Prostate gland (tissue), 2 donors: ENCODE measurements around the gene ADRA2A.

ENCODE experiments used
- POLR2AphosphoS5 ChIP-seq: sonication (generic); formaldehyde crosslinking; IDR thresholded peaks from one replicate; pipeline ENCODE4 v1.6.1; 2017; ENCODE audit warnings: antibody characterized with exemption
- TF ChIP-seq, protein P1 (sequence below), 4 experiments: fragments of 200-600 bp in 2 of 4; fragments of 450-650 bp in 2 of 4; sonication (generic) in 2 of 4; IDR thresholded peaks; 1 replicate in 3 of 4; 2 replicates in 1 of 4; pipeline ENCODE4 v1.5.1; 2016 to 2019; ENCODE audit warnings: antibody characterized with exemption in 4 of 4, mild to moderate bottlenecking in 2 of 4, moderate library complexity in 2 of 4

GRCh38 chr10:111091833-111092232 lies 15.0 kb downstream of the ADRA2A start:
- TF ChIP-seq, protein P1, sequence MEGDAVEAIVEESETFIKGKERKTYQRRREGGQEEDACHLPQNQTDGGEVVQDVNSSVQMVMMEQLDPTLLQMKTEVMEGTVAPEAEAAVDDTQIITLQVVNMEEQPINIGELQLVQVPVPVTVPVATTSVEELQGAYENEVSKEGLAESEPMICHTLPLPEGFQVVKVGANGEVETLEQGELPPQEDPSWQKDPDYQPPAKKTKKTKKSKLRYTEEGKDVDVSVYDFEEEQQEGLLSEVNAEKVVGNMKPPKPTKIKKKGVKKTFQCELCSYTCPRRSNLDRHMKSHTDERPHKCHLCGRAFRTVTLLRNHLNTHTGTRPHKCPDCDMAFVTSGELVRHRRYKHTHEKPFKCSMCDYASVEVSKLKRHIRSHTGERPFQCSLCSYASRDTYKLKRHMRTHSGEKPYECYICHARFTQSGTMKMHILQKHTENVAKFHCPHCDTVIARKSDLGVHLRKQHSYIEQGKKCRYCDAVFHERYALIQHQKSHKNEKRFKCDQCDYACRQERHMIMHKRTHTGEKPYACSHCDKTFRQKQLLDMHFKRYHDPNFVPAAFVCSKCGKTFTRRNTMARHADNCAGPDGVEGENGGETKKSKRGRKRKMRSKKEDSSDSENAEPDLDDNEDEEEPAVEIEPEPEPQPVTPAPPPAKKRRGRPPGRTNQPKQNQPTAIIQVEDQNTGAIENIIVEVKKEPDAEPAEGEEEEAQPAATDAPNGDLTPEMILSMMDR (IDR thresholded peaks at IDR 0.05) = no peak
- no peak for TF ChIP-seq POLR2AphosphoS5
